K562 (cell line): ENCODE results near the gene PAQR4.

Experiments used
- POLR2AphosphoS5 ChIP-seq: IDR thresholded peaks from 2 replicates; pipeline ENCODE4 v1.6.1; 2011; ENCODE audit warnings: mild to moderate bottlenecking, low read depth, low read length, moderate library complexity; ENCODE audit not compliant: control insufficient read depth, insufficient read depth
- ZBTB17 ChIP-seq: fragments of 450-650 bp; formaldehyde crosslinking; IDR thresholded peaks from 2 replicates; pipeline ENCODE4 v1.4.0; 2020; ENCODE audit warnings: mild to moderate bottlenecking

GRCh38 chr16:2982402-2982801 is 13.3 kb downstream of the PAQR4 start:
- TF ChIP-seq ZBTB17 (CRISPR knock-in tag) (no peak), POLR2AphosphoS5 (no peak)
